H1 (cell line): ENCODE data around the gene SPAG8. TPM values are rescaled to one million over a fixed set of nuclear protein-coding genes. Genes with fewer than 3 reads are reported as not detected.

ENCODE experiments used
- CTCF ChIA-PET: fragments of 300-600 bp; sonication (Branson Sonifier 250); formaldehyde crosslinking; loops from one replicate; lab custom pipeline; 2021; ENCODE audit not compliant: partially characterized antibody; lab: Charles Lee
- POLR2A ChIA-PET: fragments of 300-600 bp; sonication (Branson Sonifier 250); formaldehyde crosslinking; loops from one replicate; lab custom pipeline; 2021; ENCODE audit warnings: inconsistent platforms; ENCODE audit not compliant: partially characterized antibody; lab: Charles Lee
- DNase-seq, 2 experiments: peaks; one replicate each; pipeline versions ENCODE4 v3.0.0 to v3.0.0-alpha.2; 2010 to 2022; ENCODE audit warnings: low spot score in 2 of 2, low read depth in 1 of 2, mixed read lengths in 1 of 2
- FAIRE-seq: peaks from 2 replicates; lab custom pipeline; 2011; peaks lifted over from hg19 to GRCh38; lab: Jason Lieb, UNC
- H2AFZ ChIP-seq: 2 replicates; pipeline ENCODE4 v1.8.1; 2012; ENCODE audit warnings: low read length, inconsistent platforms
- H2AK5ac ChIP-seq: 2 replicates; pipeline ENCODE4 v1.6.1; 2013; ENCODE audit warnings: low read depth, low read length
- H2BK120ac ChIP-seq: replicated peaks from 2 replicates; pipeline ENCODE3; 2013; ENCODE audit warnings: low read depth, low read length, inconsistent platforms
- H2BK12ac ChIP-seq: 2 replicates; pipeline ENCODE4 v1.6.1; 2013; ENCODE audit warnings: low read depth, low read length
- H2BK15ac ChIP-seq: 2 replicates; pipeline ENCODE4 v1.6.1; 2013; ENCODE audit warnings: low read length
- H2BK20ac ChIP-seq: 2 replicates; pipeline ENCODE4 v1.6.1; 2013; ENCODE audit warnings: low read length
- H2BK5ac ChIP-seq: 2 replicates; pipeline ENCODE4 v1.6.1; 2013; ENCODE audit warnings: low read depth, low read length
- H3K14ac ChIP-seq: 2 replicates; pipeline ENCODE4 v1.6.1; 2013; ENCODE audit warnings: inconsistent platforms; ENCODE audit not compliant: insufficient read length
- H3K18ac ChIP-seq: 2 replicates; pipeline ENCODE4 v1.6.1; 2013; ENCODE audit warnings: low read length; ENCODE audit errors: extremely low read depth
- H3K23ac ChIP-seq: 2 replicates; pipeline ENCODE4 v1.6.1; 2013; ENCODE audit warnings: inconsistent platforms; ENCODE audit not compliant: insufficient read length
- H3K23me2 ChIP-seq: 2 replicates; pipeline ENCODE4 v1.6.1; 2013; ENCODE audit warnings: low read depth, low read length
- H3K27ac ChIP-seq: 2 replicates; pipeline ENCODE4 v1.6.1; 2011; ENCODE audit warnings: low read depth, low read length, inconsistent platforms
- H3K27me3 ChIP-seq, 4 experiments: replicated peaks in 1 of 4; 1 replicate in 1 of 4; 2 replicates in 3 of 4; pipeline versions ENCODE4 v1.6.1 to v1.8.1; 2011 to 2013; ENCODE audit warnings: low read length in 3 of 4, mild to moderate bottlenecking in 3 of 4, inconsistent platforms in 2 of 4, mixed read lengths in 2 of 4, moderate library complexity in 1 of 4; ENCODE audit not compliant: control insufficient read depth in 3 of 4, insufficient read depth in 3 of 4; ENCODE audit errors: extremely low read depth in 1 of 4
- H3K36me3 ChIP-seq, 4 experiments: 2 replicates each; pipeline versions ENCODE4 v1.6.1 to v1.8.1; 2011 to 2013; ENCODE audit warnings: mild to moderate bottlenecking in 4 of 4, low read length in 3 of 4, moderate library complexity in 2 of 4, control low read depth in 1 of 4, inconsistent platforms in 1 of 4; ENCODE audit not compliant: insufficient read depth in 4 of 4, control insufficient read depth in 2 of 4
- H3K4ac ChIP-seq: replicated peaks from 2 replicates; pipeline ENCODE3; 2013; ENCODE audit warnings: low read length, low read depth, mixed read lengths, inconsistent platforms; ENCODE audit not compliant: insufficient read length
- H3K4me1 ChIP-seq, 4 experiments: replicated peaks in 1 of 4; 1 replicate in 1 of 4; 2 replicates in 3 of 4; pipeline versions ENCODE4 v1.6.1 to v1.8.1; 2011 to 2013; ENCODE audit warnings: low read length in 3 of 4, inconsistent platforms in 2 of 4, mixed read lengths in 1 of 4; ENCODE audit not compliant: insufficient read depth in 4 of 4, control insufficient read depth in 3 of 4
- H3K4me2 ChIP-seq, 2 experiments: 2 replicates each; pipeline versions ENCODE4 v1.6.1 to v1.8.1; 2011 to 2013; ENCODE audit warnings: low read depth in 2 of 2, low read length in 2 of 2, control low read depth in 1 of 2, inconsistent platforms in 1 of 2, mild to moderate bottlenecking in 1 of 2; ENCODE audit not compliant: insufficient read depth in 1 of 2
- H3K4me3 ChIP-seq, 4 experiments: fragments of 200-600, 300-600 bp in 1 of 4; sonication (generic), shearing (Covaris generic), sonication (Bioruptor Twin) in 1 of 4; 2 replicates each; pipeline versions ENCODE4 v1.5.1 to v1.8.1; 2011 to 2016; ENCODE audit warnings: low read length in 4 of 4, low read depth in 3 of 4, control low read depth in 2 of 4, inconsistent platforms in 2 of 4, mild to moderate bottlenecking in 2 of 4, mixed read lengths in 1 of 4, moderate library complexity in 1 of 4; ENCODE audit not compliant: insufficient read depth in 2 of 4; ENCODE audit errors: extremely low read depth in 1 of 4
- H3K56ac ChIP-seq: replicated peaks from 2 replicates; pipeline ENCODE3; 2013; ENCODE audit warnings: low read depth, mild to moderate bottlenecking, mixed read lengths, low read length, inconsistent platforms; ENCODE audit not compliant: insufficient read length
- H3K79me1 ChIP-seq: 2 replicates; pipeline ENCODE4 v1.6.1; 2013; ENCODE audit warnings: low read depth, low read length, control low read depth
- H3K79me2 ChIP-seq, 2 experiments: 2 replicates each; pipeline versions ENCODE4 v1.6.1 to v1.8.1; 2012 to 2013; ENCODE audit warnings: low read length in 2 of 2, mild to moderate bottlenecking in 2 of 2, inconsistent platforms in 1 of 2; ENCODE audit not compliant: insufficient read depth in 2 of 2, control insufficient read depth in 1 of 2
- H3K9ac ChIP-seq, 4 experiments: replicated peaks in 1 of 4; 1 replicate in 1 of 4; 2 replicates in 3 of 4; pipeline versions ENCODE4 v1.6.1 to v1.8.1; 2011 to 2013; ENCODE audit warnings: low read depth in 3 of 4, low read length in 3 of 4, control low read depth in 2 of 4, mild to moderate bottlenecking in 2 of 4, moderate library complexity in 2 of 4, inconsistent platforms in 1 of 4; ENCODE audit errors: extremely low read depth in 1 of 4
- H3K9me3 ChIP-seq, 2 experiments: 2 replicates each; pipeline versions ENCODE4 v1.6.1 to v1.8.1; 2012 to 2013; ENCODE audit warnings: mild to moderate bottlenecking in 2 of 2, moderate library complexity in 2 of 2, control low read depth in 1 of 2, inconsistent platforms in 1 of 2, low read depth in 1 of 2, low read length in 1 of 2, mixed read lengths in 1 of 2; ENCODE audit not compliant: insufficient read depth in 2 of 2
- H4K20me1 ChIP-seq, 2 experiments: replicated peaks in 1 of 2; 2 replicates each; pipeline versions ENCODE3 to v1.8.1; 2011 to 2013; ENCODE audit warnings: inconsistent platforms in 2 of 2, low read length in 2 of 2, mild to moderate bottlenecking in 1 of 2; ENCODE audit not compliant: insufficient read depth in 2 of 2, control insufficient read depth in 1 of 2
- H4K5ac ChIP-seq: 2 replicates; pipeline ENCODE4 v1.6.1; 2013; ENCODE audit warnings: low read length, low read depth, mixed read lengths, inconsistent platforms; ENCODE audit not compliant: insufficient read length
- H4K8ac ChIP-seq: 2 replicates; pipeline ENCODE4 v1.8.0; 2013; ENCODE audit warnings: mild to moderate bottlenecking, moderate library complexity, low read length, inconsistent platforms; ENCODE audit not compliant: insufficient read depth; ENCODE audit errors: extremely low read depth
- H4K91ac ChIP-seq: replicated peaks from 2 replicates; pipeline ENCODE3; 2013; ENCODE audit warnings: low read length, mixed read lengths, inconsistent platforms; ENCODE audit not compliant: insufficient read length
- ASH2L ChIP-seq: fragments of 200-600, 300-600 bp; sonication (generic); IDR thresholded peaks from one replicate; pipeline ENCODE4 v1.7.1; 2017; ENCODE audit warnings: low read length
- BRCA1 ChIP-seq: IDR thresholded peaks from 2 replicates; pipeline ENCODE4 v1.6.1; 2012; ENCODE audit warnings: low read depth, low read length, improper control_type of control experiment
- CBX5 ChIP-seq: fragments of 300-800, 300-1000 bp; sonication (generic); IDR thresholded peaks from 2 replicates; pipeline ENCODE4 v1.7.1; 2016; ENCODE audit warnings: antibody characterized with exemption, low read length, low read depth
- HDAC2 ChIP-seq, 2 experiments: fragments of 300-600 bp in 1 of 2; sonication (generic) in 1 of 2; IDR thresholded peaks; 2 replicates each; pipeline ENCODE4 v1.6.1; 2011 to 2012; ENCODE audit warnings: low read depth in 2 of 2, low read length in 2 of 2, mild to moderate bottlenecking in 2 of 2, moderate library complexity in 2 of 2, borderline replicate concordance in 1 of 2, inconsistent platforms in 1 of 2
- KDM4A ChIP-seq: IDR thresholded peaks from one replicate; pipeline ENCODE4 v1.7.1; 2012; ENCODE audit warnings: low read depth, mild to moderate bottlenecking, moderate library complexity, low read length, inconsistent platforms; ENCODE audit not compliant: severe bottlenecking
- POLR2A ChIP-seq, 2 experiments: IDR thresholded peaks; 1 replicate in 1 of 2; 2 replicates in 1 of 2; pipeline ENCODE4 v1.6.1; 2011; ENCODE audit warnings: low read depth in 2 of 2, low read length in 2 of 2, mild to moderate bottlenecking in 2 of 2; ENCODE audit errors: control extremely low read depth in 1 of 2
- SAP30 ChIP-seq: fragments of 300-600 bp; sonication (generic); IDR thresholded peaks from 2 replicates; pipeline ENCODE4 v1.7.1; 2012; ENCODE audit warnings: low read length, moderate library complexity, mild to moderate bottlenecking, inconsistent platforms; ENCODE audit not compliant: insufficient read depth, insufficient replicate concordance
- SIX5 ChIP-seq: IDR thresholded peaks from 2 replicates; pipeline ENCODE4 v1.6.1; 2011; ENCODE audit warnings: mild to moderate bottlenecking, low read depth, low read length
- TAF7 ChIP-seq: optimal IDR thresholded peaks from 2 replicates; pipeline ENCODE3; 2011; ENCODE audit warnings: low read depth, mild to moderate bottlenecking, inconsistent platforms, low read length, moderate library complexity, borderline replicate concordance
- TEAD4 ChIP-seq: IDR thresholded peaks from 2 replicates; pipeline ENCODE4 v1.6.1; 2012; ENCODE audit warnings: low read depth, low read length, inconsistent platforms, mixed read lengths
- YY1 ChIP-seq: IDR thresholded peaks from 2 replicates; pipeline ENCODE4 v1.6.1; 2011; ENCODE audit warnings: low read depth, mild to moderate bottlenecking, low read length
- ZNF274 ChIP-seq: IDR thresholded peaks from 2 replicates; pipeline ENCODE4 v1.7.0; 2012; ENCODE audit warnings: low read length, borderline replicate concordance; ENCODE audit errors: extremely low read depth
- WGBS, 2 experiments: shearing (Covaris generic) in 1 of 2; methylation state at CpG; one replicate each; pipeline versions ENCODE4 v1.1.6 to v1.1.7; 2013 to 2015; ENCODE audit warnings: low lambda C conversion rate in 2 of 2, mixed read lengths in 2 of 2, inconsistent platforms in 1 of 2, low coverage in 1 of 2, missing lambda C conversion rate in 1 of 2; ENCODE audit not compliant: insufficient replicate concordance in 2 of 2, insufficient coverage in 1 of 2, insufficient read length in 1 of 2; ENCODE audit errors: extremely low coverage in 1 of 2, missing lambda C conversion rate in 1 of 2; 5-methylcytosine and 5-hydroxymethylcytosine counted together
- polyA plus RNA-seq, 7 experiments: library from polyadenylated mRNA; depleted of rRNA in 3 of 7; stranded (reverse) in 5 of 7; unstranded in 2 of 7; fragments of >200 nt in 5 of 7; fragments of 200-250 nt in 2 of 7; gene quantifications; 1 replicate in 5 of 7; 2 replicates in 1 of 7; 4 replicates in 1 of 7; pipeline versions ENCODE4 v1.2.1 to v1.2.3, GENCODE V29; 2011 to 2013; ENCODE audit warnings: missing spikeins in 2 of 7, mixed read lengths in 2 of 7
- total RNA-seq: library from RNA; stranded (reverse); fragmentation: NEBNext Ultra II Directional; extraction: Animal tissue kit (Norgen Biotek cat#: 25700); gene quantifications from 2 replicates; pipeline ENCODE4 v1.2.1, GENCODE V29; 2021

The SPAG8 gene
- total and polyA plus RNA-seq, 2 of the 8 experiments (the other 6 are each of a cell fraction or from before 2014, with no cell fraction given): 0.37 to 0.44 TPM

- no peak for DNase-seq
- H3K9ac ChIP-seq: peak overlapping the region in 1 of 4 experiments; percentile 20; a peak in 2 of 7 replicates
- no peaks in the 10 kb centered on the region for H3K4me1 ChIP-seq
- no peak overlapping the region for H4K91ac ChIP-seq
- no peak overlapping the region for H3K23ac ChIP-seq
- H4K5ac ChIP-seq: no peak overlapping the region
- no peak overlapping the region for H3K4me2 ChIP-seq
- 85% methylated on average over 13 of the region's 13 CpGs; no CpG with 5 or more reads in 1 of the 2 experiments for WGBS, 2 experiments
- H2BK120ac ChIP-seq: no peak overlapping the region
- no peak overlapping the region for H2BK12ac ChIP-seq
- H4K20me1 ChIP-seq: peaks cover 0 to 2% of the 10 kb centered on the region in 2 experiments
- no peaks in the 10 kb centered on the region for H3K27me3 ChIP-seq
- H3K79me1 ChIP-seq: no peaks in the 10 kb centered on the region
- no peak overlapping the region for H3K18ac ChIP-seq
- H2AFZ ChIP-seq: no peak overlapping the region
- H3K36me3 ChIP-seq: peaks cover 0 to 4% (median 0%) of the 10 kb centered on the region in 4 experiments; a peak in 3 of 8 replicates
- no peak overlapping the region for H3K27ac ChIP-seq
- H2AK5ac ChIP-seq: no peak overlapping the region
- no peak overlapping the region for H3K4ac ChIP-seq
- POLR2A ChIA-PET: interaction anchor here (0.9 to 1.2 kb wide), 2 partner anchors 11 kb away, joined by 3 read pairs; partner anchors contain the start of gene SPAG8
- no peak for FAIRE-seq
- H2BK5ac ChIP-seq: no peak overlapping the region
- H3K23me2 ChIP-seq: no peaks in the 10 kb centered on the region; the same call in 1 of the 2 replicates
- no peak overlapping the region for H2BK20ac ChIP-seq
- no peak overlapping the region for H2BK15ac ChIP-seq
- CTCF ChIA-PET: interaction anchor here (1.1 to 4.8 kb wide), 6 partner anchors 11 to 109 kb away, joined by 3 to 18 read pairs (median 6); partner anchors contain the start of genes HINT2 and SPAG8
- no peak overlapping the region for H3K56ac ChIP-seq
- no peak overlapping the region for H3K4me3 ChIP-seq
- H4K8ac ChIP-seq: no peak overlapping the region; the same call in 1 of the 2 replicates
- H3K9me3 ChIP-seq: no peaks in the 10 kb centered on the region
- H3K14ac ChIP-seq: no peak overlapping the region
- no peaks in the 10 kb centered on the region for H3K79me2 ChIP-seq
- no peak for TF ChIP-seq HDAC2 (IDR thresholded peaks at IDR 0.05; ENCODE audit: borderline replicate concordance in 1 of 2, low read depth in 2 of 2, low read length in 2 of 2)
- no peak for TF ChIP-seq ZNF274
- TF ChIP-seq YY1: no peak
- TF ChIP-seq BRCA1: no peak
- no peak for TF ChIP-seq POLR2A (IDR thresholded peaks at IDR 0.05; ENCODE audit: control extremely low read depth in 1 of 2, low read depth in 2 of 2, low read length in 2 of 2)
- TF ChIP-seq KDM4A: no peak
- TF ChIP-seq TAF7: no peak
- no peak for TF ChIP-seq SAP30
- TF ChIP-seq SIX5: no peak
- no peak for TF ChIP-seq CBX5
- TF ChIP-seq ASH2L: no peak
- TF ChIP-seq TEAD4: no peak
Observed at GRCh38 chr9:35801328-35802128, 10.5 kb downstream of the SPAG8 start.
